22Rv1 (cell line): ENCODE data around the gene ZNF700.
A peak's percentile ranks its signal among the peaks of the same experiment; 100 is the strongest.

Source experiments
- H3K27ac ChIP-seq: fragments of 450-650 bp; 2 replicates; pipeline ENCODE4 v1.5.1; 2017
- CTCF ChIP-seq: fragments of 450-650 bp; IDR thresholded peaks from 2 replicates; pipeline ENCODE4 v1.5.1; 2017; ENCODE audit warnings: mild to moderate bottlenecking
- ZFX ChIP-seq: fragments of 450-650 bp; IDR thresholded peaks from 2 replicates; pipeline ENCODE4 v1.6.1; 2017; ENCODE audit warnings: antibody characterized with exemption, borderline replicate concordance

Gene ZNF700

GRCh38 chr19:11964858-11965645 is 40.1 kb downstream of the ZNF700 start, which contains the start of gene ZNF763:
TSS of gene ZNF763 (plus strand) at chr19:11965040. CDS start at chr19:11965209, 169 bp downstream.
- peak within 1 kb of the TSS; percentile 77 for H3K27ac ChIP-seq

DNA sequence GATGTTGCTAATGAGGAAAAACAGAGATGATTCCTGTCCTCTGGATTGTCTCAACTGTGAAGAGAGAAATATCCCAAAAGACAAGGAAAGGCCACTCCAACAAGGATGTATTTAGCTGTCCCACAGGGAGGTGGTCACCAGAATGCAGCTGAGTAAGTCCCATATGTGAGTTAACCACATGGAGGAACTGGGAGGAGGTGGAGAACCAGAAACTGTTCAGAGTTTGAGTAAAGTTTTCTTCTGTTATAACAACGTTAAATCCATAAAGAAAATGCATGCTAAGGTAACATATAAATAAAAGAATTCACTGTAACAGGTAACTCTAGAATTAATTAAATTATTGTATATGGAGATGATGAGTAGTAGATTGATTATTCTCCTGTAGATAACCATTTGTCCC is 45.3 kb downstream of the ZNF700 start:
- TF ChIP-seq CTCF (no peak), ZFX (no peak)
- no peak overlapping the region for H3K27ac ChIP-seq

More at GRCh38 chr19:11964858-11965645, 40.1 kb downstream of the ZNF700 start, which contains the start of gene ZNF763:
- no peak for TF ChIP-seq ZFX
- no peak for TF ChIP-seq CTCF

DNA sequence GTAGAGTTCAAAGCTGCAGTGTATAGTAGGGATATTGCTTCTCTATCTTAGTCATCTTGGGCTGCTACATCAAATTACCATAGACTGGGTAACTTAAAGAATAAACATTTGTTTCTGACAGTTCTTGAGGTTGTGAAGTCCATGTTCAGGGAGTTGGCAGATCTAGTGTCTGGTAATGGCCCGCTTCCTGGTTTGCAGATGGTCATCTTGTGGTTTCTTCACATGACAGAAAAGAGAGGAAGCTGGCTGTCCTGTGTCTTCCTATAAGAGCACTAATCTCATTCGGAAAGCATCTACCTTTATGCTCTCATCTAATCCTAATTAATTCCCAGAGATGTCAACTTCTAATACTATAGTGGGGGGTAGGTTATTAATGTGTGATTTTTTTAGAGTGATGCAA is 46.1 kb downstream of the ZNF700 start:
- TF ChIP-seq ZFX (no peak), CTCF (no peak)
- no peak overlapping the region for H3K27ac ChIP-seq

- no peak overlapping the region for H3K27ac ChIP-seq
- TF ChIP-seq ZFX (no peak), CTCF (no peak)
These were observed 48.3 kb downstream of the ZNF700 start for GRCh38 chr19:11973019-11973810.

DNA sequence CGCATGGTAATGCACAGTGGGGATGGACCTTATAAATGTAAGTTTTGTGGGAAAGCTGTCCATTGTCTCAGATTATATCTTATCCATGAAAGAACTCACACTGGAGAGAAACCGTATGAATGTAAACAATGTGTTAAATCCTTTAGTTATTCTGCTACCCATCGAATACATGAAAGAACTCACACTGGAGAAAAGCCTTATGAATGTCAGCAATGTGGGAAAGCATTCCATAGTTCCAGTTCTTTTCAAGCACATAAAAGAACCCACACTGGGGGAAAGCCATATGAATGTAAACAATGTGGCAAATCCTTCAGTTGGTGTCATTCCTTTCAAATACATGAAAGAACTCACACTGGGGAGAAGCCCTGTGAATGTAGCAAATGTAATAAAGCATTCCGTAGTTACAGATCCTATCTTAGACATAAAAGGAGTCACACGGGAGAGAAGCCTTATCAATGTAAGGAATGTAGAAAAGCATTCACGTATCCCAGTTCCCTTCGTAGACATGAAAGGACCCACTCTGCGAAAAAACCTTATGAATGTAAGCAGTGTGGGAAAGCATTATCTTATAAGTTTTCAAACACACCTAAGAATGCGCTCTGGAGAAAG is 53.7 kb downstream of the ZNF700 start:
- TF ChIP-seq CTCF (no peak), ZFX (no peak)
- no peak overlapping the region for H3K27ac ChIP-seq

DNA sequence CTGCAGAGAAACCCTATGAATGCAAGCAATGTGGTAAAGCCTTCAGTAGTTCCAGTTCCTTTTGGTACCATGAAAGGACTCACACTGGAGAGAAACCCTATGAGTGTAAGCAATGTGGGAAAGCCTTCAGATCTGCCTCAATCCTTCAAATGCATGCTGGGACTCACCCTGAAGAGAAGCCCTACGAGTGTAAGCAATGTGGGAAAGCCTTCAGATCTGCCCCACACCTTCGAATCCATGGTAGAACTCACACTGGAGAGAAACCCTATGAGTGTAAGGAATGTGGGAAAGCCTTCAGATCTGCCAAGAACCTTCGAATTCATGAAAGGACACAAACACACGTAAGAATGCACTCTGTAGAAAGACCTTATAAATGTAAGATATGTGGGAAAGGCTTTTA is 54.6 kb downstream of the ZNF700 start:
- TF ChIP-seq ZFX = no peak
- no peak for TF ChIP-seq CTCF
- H3K27ac ChIP-seq = no peak overlapping the region
